Adipocyte (in vitro differentiated cells): ENCODE measurements around the gene UNC45A.

ENCODE experiments used
- DNase-seq: peaks from one replicate; pipeline ENCODE4 v3.0.0-alpha.2; 2015; ENCODE audit warnings: low read depth
- H3K27me3 ChIP-seq: replicated peaks from 2 replicates; pipeline ENCODE4 v1.7.0; 2013; ENCODE audit warnings: mild to moderate bottlenecking, low read length, moderate library complexity; ENCODE audit not compliant: control insufficient read depth, insufficient read depth
- H3K36me3 ChIP-seq: 2 replicates; pipeline ENCODE4 v1.7.0; 2013; ENCODE audit warnings: low read length, mild to moderate bottlenecking, moderate library complexity; ENCODE audit not compliant: control insufficient read depth, insufficient read depth, severe bottlenecking
- H3K4me1 ChIP-seq: 2 replicates; pipeline ENCODE4 v1.7.0; 2013; ENCODE audit warnings: mild to moderate bottlenecking, low read length, moderate library complexity; ENCODE audit not compliant: control insufficient read depth, insufficient read depth
- H3K4me3 ChIP-seq: 2 replicates; pipeline ENCODE4 v1.7.0; 2013; ENCODE audit warnings: mild to moderate bottlenecking, low read length, moderate library complexity
- H3K9ac ChIP-seq: 2 replicates; pipeline ENCODE4 v1.7.0; 2013; ENCODE audit warnings: mild to moderate bottlenecking, low read length, moderate library complexity
- H3K9me3 ChIP-seq: 2 replicates; pipeline ENCODE4 v1.7.0; 2013; ENCODE audit warnings: mild to moderate bottlenecking, low read length, moderate library complexity; ENCODE audit not compliant: control insufficient read depth

Gene UNC45A

GRCh38 chr15:90941038-90941437 is 6.0 kb downstream of the UNC45A start:
- no peak overlapping the region for H3K9ac ChIP-seq
- H3K27me3 ChIP-seq: no peaks in the 10 kb centered on the region
- no peaks in the 10 kb centered on the region for H3K9me3 ChIP-seq
- H3K36me3 ChIP-seq: peaks cover 78% of the 10 kb centered on the region
- no peak overlapping the region for H3K4me3 ChIP-seq
- DNase-seq: no peak
- peaks cover 5% of the 10 kb centered on the region for H3K4me1 ChIP-seq

DNA sequence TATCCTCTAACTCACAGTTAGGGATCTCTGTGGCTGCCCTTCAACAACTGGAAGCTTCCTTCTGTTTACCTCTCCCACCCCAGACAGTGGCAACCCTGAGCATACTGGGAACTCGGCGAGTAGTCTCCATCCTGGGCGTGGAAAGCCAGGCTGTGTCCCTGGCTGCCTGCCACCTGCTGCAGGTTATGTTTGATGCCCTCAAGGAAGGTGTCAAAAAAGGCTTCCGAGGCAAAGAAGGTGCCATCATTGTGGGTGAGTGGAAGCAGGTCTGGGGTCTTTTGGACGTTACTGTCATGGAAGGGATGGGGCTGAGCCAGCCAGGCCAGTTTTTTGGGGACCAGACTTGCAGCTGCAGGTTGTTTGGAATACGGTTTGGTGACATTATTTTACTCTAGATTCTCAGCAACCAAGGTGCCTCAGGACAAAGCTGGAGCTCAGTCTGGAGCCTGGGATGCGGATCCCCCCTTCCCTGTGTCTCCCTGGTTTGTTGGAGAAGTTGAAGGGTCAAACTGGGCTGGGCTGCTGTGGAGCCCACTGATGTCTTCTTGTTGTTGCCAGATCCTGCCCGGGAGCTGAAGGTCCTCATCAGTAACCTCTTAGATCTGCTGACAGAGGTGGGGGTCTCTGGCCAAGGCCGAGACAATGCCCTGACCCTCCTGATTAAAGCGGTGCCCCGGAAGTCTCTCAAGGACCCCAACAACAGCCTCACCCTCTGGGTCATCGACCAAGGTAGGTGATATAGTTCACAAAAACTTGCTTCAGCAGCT is 7.5 kb downstream of the UNC45A start:
- no peak overlapping the region for H3K9ac ChIP-seq
- no peak overlapping the region for H3K4me3 ChIP-seq
- no peaks in the 10 kb centered on the region for H3K27me3 ChIP-seq
- no peaks in the 10 kb centered on the region for H3K4me1 ChIP-seq
- no peaks in the 10 kb centered on the region for H3K9me3 ChIP-seq
- DNase-seq: no peak
- H3K36me3 ChIP-seq: peaks cover 81% of the 10 kb centered on the region

- Histone ChIP-seq H3K9ac (no peak overlapping the region), H3K9me3 (no peaks in the 10 kb centered on the region), H3K4me3 (no peak overlapping the region), H3K4me1 (no peaks in the 10 kb centered on the region), H3K27me3 (no peaks in the 10 kb centered on the region), H3K36me3 (peaks cover 89% of the 10 kb centered on the region)
- DNase-seq: no peak
Measured at GRCh38 chr15:90945091-90945490, 10.0 kb downstream of the UNC45A start.

- no peak for DNase-seq
- no peaks in the 10 kb centered on the region for H3K4me1 ChIP-seq
- H3K36me3 ChIP-seq: peaks cover 89% of the 10 kb centered on the region
- no peaks in the 10 kb centered on the region for H3K27me3 ChIP-seq
- no peak overlapping the region for H3K4me3 ChIP-seq
- no peaks in the 10 kb centered on the region for H3K9me3 ChIP-seq
- no peak overlapping the region for H3K9ac ChIP-seq
Measured at GRCh38 chr15:90946538-90946937, 11.5 kb downstream of the UNC45A start.

GRCh38 chr15:90946941-90947576 is 12.0 kb downstream of the UNC45A start:
- Histone ChIP-seq H3K9me3 (no peaks in the 10 kb centered on the region), H3K9ac (no peak overlapping the region), H3K4me3 (no peak overlapping the region), H3K27me3 (no peaks in the 10 kb centered on the region), H3K36me3 (peaks cover 91% of the 10 kb centered on the region), H3K4me1 (no peaks in the 10 kb centered on the region)
- DNase-seq: no peak

DNA sequence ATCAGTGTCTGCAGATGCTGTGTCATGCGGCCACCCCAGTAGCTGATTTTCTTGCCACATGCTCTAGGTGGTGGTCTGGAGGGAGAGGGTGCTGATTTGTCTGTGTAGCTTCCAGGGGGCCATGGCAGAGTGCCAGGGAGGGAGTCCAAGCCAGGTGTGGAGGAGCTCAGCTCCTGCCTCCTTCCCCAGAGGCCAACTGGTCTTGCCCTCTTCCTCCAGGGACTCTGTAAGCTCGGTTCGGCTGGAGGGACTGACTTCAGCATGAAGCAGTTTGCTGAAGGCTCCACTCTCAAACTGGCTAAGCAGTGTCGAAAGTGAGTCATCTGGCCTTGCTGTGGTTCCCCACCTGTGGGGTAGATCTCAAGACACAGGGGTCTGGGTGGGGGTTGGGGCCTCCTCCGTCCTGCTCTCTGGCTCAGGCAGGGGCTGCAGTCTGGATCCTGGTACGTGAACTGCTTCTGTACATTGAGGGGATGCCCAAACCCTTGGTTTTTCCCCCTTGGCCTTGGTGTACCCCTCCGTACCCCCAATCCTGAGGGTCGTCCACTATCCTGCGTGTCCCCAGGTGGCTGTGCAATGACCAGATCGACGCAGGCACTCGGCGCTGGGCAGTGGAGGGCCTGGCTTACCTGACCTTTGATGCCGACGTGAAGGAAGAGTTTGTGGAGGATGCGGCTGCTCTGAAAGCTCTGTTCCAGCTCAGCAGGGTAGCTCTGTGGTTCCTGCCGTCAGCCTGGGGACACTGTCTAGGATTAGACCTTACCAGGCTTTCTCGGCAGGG is 12.7 kb downstream of the UNC45A start:
- no peak overlapping the region for H3K9ac ChIP-seq
- DNase-seq: no peak
- H3K4me3 ChIP-seq: no peak overlapping the region
- no peaks in the 10 kb centered on the region for H3K4me1 ChIP-seq
- H3K27me3 ChIP-seq: no peaks in the 10 kb centered on the region
- H3K36me3 ChIP-seq: peaks cover 91% of the 10 kb centered on the region
- no peaks in the 10 kb centered on the region for H3K9me3 ChIP-seq

DNA sequence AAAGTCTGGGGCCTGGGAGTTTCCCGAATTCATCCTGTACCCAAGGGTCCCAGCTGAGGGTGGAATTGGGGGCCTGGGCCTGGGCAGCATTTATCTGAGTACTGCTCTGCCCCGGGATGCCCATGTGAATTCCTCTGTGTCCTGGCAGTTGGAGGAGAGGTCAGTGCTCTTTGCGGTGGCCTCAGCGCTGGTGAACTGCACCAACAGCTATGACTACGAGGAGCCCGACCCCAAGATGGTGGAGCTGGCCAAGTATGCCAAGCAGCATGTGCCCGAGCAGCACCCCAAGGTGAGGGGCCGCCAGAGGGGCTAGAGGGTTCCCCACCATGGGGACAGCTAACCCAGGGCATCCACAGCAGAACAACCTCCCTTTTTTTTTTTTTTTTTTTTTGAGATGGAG is 13.4 kb downstream of the UNC45A start:
- Histone ChIP-seq H3K36me3 (peaks cover 91% of the 10 kb centered on the region), H3K27me3 (no peaks in the 10 kb centered on the region), H3K4me3 (no peak overlapping the region), H3K9me3 (no peaks in the 10 kb centered on the region), H3K4me1 (no peaks in the 10 kb centered on the region), H3K9ac (no peak overlapping the region)
- no peak for DNase-seq

GRCh38 chr15:90949979-90950675 is 15.0 kb downstream of the UNC45A start:
- peaks cover 79% of the 10 kb centered on the region for H3K36me3 ChIP-seq

GRCh38 chr15:90950676-90951075 is 15.6 kb downstream of the UNC45A start:
- Histone ChIP-seq H3K9me3 (no peaks in the 10 kb centered on the region), H3K36me3 (peaks cover 76% of the 10 kb centered on the region), H3K9ac (no peak overlapping the region), H3K27me3 (no peaks in the 10 kb centered on the region), H3K4me3 (no peak overlapping the region), H3K4me1 (no peaks in the 10 kb centered on the region)
- no peak for DNase-seq

More at GRCh38 chr15:90949979-90950675, 15.0 kb downstream of the UNC45A start:
- Histone ChIP-seq H3K9me3 (no peaks in the 10 kb centered on the region), H3K27me3 (no peaks in the 10 kb centered on the region), H3K9ac (no peak overlapping the region), H3K4me1 (no peaks in the 10 kb centered on the region), H3K4me3 (no peak overlapping the region)
- DNase-seq: no peak

- DNase-seq: no peak
- Histone ChIP-seq H3K9ac (no peak overlapping the region), H3K4me1 (peaks cover 16% of the 10 kb centered on the region), H3K27me3 (no peaks in the 10 kb centered on the region), H3K4me3 (no peak overlapping the region), H3K36me3 (peaks cover 54% of the 10 kb centered on the region), H3K9me3 (no peaks in the 10 kb centered on the region)
Measured at GRCh38 chr15:90952901-90953677, 18.0 kb downstream of the UNC45A start.
